Panc1 (cell line): ENCODE results near the gene ARL5C. TPM values are rescaled to one million over a fixed set of nuclear protein-coding genes. Genes with fewer than 3 reads are reported as not detected.

Experiments used
- ATAC-seq: fragments of 200-7000 bp; cut with Tn5 transposase; 2 replicates; pipeline ENCODE4 v1.9.1; 2020; ENCODE audit warnings: mild to moderate bottlenecking, moderate library complexity
- BruUV-seq: library from RNA; stranded (reverse); fragments of 400-500 nt; replicated peaks from 2 replicates; lab custom pipeline; 2021; lab: Mats Ljungman, UMichigan
- CTCF ChIA-PET: fragments of 300-600 bp; sonication (Branson Sonifier 250); formaldehyde crosslinking; loops from one replicate; lab custom pipeline; 2022; ENCODE audit warnings: antibody characterized with exemption; lab: Charles Lee
- POLR2A ChIA-PET: fragments of 300-600 bp; sonication (Branson Sonifier 250); formaldehyde crosslinking; loops from one replicate; lab custom pipeline; 2022; ENCODE audit warnings: antibody characterized with exemption; lab: Charles Lee
- DNase-seq: peaks from one replicate; pipeline ENCODE4 v3.0.0-alpha.2; 2010; ENCODE audit warnings: low read depth, low spot score
- H3K27ac ChIP-seq: 2 replicates; pipeline ENCODE4 v1.5.1; 2011; ENCODE audit warnings: mild to moderate bottlenecking, low read length, inconsistent platforms
- H3K27me3 ChIP-seq: fragments of 200-500 bp; sonication (Bioruptor generic); 2 replicates; pipeline ENCODE4 v1.6.0; 2014; ENCODE audit warnings: low read length, inconsistent platforms; ENCODE audit not compliant: control insufficient read depth, insufficient read depth
- H3K36me3 ChIP-seq: fragments of 200-500 bp; sonication (Bioruptor generic); 2 replicates; pipeline ENCODE4 v1.5.1; 2014; ENCODE audit warnings: inconsistent platforms, mild to moderate bottlenecking, low read length, moderate library complexity; ENCODE audit not compliant: control insufficient read depth, insufficient read depth
- H3K4me1 ChIP-seq: 2 replicates; pipeline ENCODE4 v1.5.1; 2011; ENCODE audit warnings: inconsistent platforms, mild to moderate bottlenecking, low read length, moderate library complexity; ENCODE audit not compliant: control insufficient read depth, insufficient read depth
- H3K4me3 ChIP-seq, 2 experiments: 2 replicates each; pipeline ENCODE4 v1.5.1; 2011 to 2012; ENCODE audit warnings: low read depth in 2 of 2, low read length in 2 of 2, mild to moderate bottlenecking in 2 of 2, inconsistent platforms in 1 of 2, moderate library complexity in 1 of 2
- H3K9me3 ChIP-seq: fragments of 200-500 bp; sonication (Bioruptor generic); 2 replicates; pipeline ENCODE4 v1.5.1; 2014; ENCODE audit warnings: low read depth, mild to moderate bottlenecking, inconsistent platforms, low read length, moderate library complexity; ENCODE audit not compliant: control insufficient read depth, insufficient read depth
- POLR2AphosphoS5 ChIP-seq: IDR thresholded peaks from 2 replicates; pipeline ENCODE4 v1.6.1; 2012; ENCODE audit warnings: mild to moderate bottlenecking, low read depth, low read length, moderate library complexity
- SIN3A ChIP-seq: IDR thresholded peaks from 2 replicates; pipeline ENCODE4 v1.6.1; 2012; ENCODE audit warnings: low read depth, mild to moderate bottlenecking, low read length, moderate library complexity, borderline replicate concordance; ENCODE audit not compliant: insufficient read depth
- TCF7L2 ChIP-seq: IDR thresholded peaks from 2 replicates; pipeline ENCODE4 v1.6.1; 2011; ENCODE audit warnings: mild to moderate bottlenecking, low read depth, low read length, inconsistent platforms
- in situ Hi-C: cut with HindIII; loops from 2 replicates; pipeline ENCODE4 v1.10.0; 2016; ENCODE audit warnings: low sequenced_read_pairs, low pct_unique_long_range_greater_than_20kb
- intact Hi-C: fragments of 100-400 bp; cut with micrococcal nuclease; formaldehyde crosslinking; loops from one replicate; pipeline ENCODE4 v1.10.0; 2022; ENCODE audit not compliant: unreplicated experiment
- total RNA-seq: library from RNA; stranded (reverse); gene quantifications from one replicate; pipeline ENCODE4 v1.2.1, GENCODE V29; 2021; ENCODE audit not compliant: unreplicated experiment
- TF ChIP-seq, protein P1 (sequence below), 2 experiments: IDR thresholded peaks; 2 replicates each; pipeline ENCODE4 v1.6.1; 2011 to 2012; ENCODE audit warnings: low read depth in 2 of 2, control low read depth in 1 of 2, low read length in 1 of 2, mild to moderate bottlenecking in 1 of 2, moderate library complexity in 1 of 2; ENCODE audit not compliant: insufficient read depth in 1 of 2
- TF ChIP-seq, protein P2 (sequence below): fragments of 450-650 bp; IDR thresholded peaks from 2 replicates; pipeline ENCODE4 v1.5.1; 2017; ENCODE audit warnings: mild to moderate bottlenecking

The ARL5C gene
- total RNA-seq, 1 experiment from 2014 or later, result not detected

DNA sequence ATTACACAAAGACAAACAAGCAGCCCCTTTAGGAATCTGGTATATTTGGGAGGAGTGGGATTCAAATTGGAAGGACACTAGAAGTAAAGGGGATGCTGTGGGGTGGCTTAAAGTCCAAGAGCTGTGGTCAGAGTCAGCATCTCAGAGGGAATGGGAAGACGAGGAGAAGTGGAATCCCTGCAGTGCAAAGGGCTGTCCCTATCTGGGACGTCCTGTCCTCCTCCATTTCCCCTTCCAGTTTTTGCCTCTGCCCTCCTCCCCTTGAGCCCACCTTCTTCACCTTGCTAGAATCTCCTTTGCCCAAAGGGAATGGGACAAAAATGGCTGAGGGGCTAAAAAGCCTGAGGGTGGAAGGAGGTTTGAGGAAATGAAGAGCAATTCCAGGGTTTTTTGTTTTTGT lies 10.3 kb downstream of the ARL5C start:
- intact Hi-C loops, result loop anchor here (10.0 kb wide), 1 partner anchor 81 kb away; no protein-coding TSS in a partner anchor

DNA sequence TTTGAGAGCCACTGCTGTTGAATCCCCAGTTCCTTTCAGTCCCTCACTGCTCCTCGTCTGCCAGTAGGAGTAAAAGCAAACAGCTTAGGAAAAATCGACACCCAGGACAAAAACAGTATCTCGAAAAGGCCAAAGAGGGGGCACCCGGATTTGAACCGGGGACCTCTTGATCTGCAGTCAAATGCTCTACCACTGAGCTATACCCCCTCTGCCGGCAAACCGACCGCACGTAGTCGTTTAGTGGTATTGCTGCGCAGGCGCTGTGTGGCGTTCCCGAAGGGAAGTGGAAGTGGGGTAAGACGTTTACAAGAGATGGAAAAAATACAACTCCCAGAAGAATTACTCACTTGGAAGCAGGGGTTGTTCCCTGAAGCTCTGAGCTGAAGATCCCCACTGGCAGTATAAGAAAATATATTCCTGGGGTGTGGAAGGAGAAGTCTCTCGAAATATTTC lies 12.3 kb downstream of the ARL5C start:
- H3K4me1 ChIP-seq, result peaks cover 5% of the 10 kb centered on the region; the same call in 1 of the 2 replicates
- DNase-seq (peak; percentile 70), ATAC-seq (peak; percentile 78)
- H3K36me3 ChIP-seq, result no peaks in the 10 kb centered on the region
- no TSS peak for BruUV-seq
- in situ Hi-C loops (no loop called here), intact Hi-C loops (loop anchor here (5.0 to 10.0 kb wide), 2 partner anchors 79 to 171 kb away; no protein-coding TSS in a partner anchor)
- H3K9me3 ChIP-seq, result no peaks in the 10 kb centered on the region
- TF ChIP-seq, protein P1, sequence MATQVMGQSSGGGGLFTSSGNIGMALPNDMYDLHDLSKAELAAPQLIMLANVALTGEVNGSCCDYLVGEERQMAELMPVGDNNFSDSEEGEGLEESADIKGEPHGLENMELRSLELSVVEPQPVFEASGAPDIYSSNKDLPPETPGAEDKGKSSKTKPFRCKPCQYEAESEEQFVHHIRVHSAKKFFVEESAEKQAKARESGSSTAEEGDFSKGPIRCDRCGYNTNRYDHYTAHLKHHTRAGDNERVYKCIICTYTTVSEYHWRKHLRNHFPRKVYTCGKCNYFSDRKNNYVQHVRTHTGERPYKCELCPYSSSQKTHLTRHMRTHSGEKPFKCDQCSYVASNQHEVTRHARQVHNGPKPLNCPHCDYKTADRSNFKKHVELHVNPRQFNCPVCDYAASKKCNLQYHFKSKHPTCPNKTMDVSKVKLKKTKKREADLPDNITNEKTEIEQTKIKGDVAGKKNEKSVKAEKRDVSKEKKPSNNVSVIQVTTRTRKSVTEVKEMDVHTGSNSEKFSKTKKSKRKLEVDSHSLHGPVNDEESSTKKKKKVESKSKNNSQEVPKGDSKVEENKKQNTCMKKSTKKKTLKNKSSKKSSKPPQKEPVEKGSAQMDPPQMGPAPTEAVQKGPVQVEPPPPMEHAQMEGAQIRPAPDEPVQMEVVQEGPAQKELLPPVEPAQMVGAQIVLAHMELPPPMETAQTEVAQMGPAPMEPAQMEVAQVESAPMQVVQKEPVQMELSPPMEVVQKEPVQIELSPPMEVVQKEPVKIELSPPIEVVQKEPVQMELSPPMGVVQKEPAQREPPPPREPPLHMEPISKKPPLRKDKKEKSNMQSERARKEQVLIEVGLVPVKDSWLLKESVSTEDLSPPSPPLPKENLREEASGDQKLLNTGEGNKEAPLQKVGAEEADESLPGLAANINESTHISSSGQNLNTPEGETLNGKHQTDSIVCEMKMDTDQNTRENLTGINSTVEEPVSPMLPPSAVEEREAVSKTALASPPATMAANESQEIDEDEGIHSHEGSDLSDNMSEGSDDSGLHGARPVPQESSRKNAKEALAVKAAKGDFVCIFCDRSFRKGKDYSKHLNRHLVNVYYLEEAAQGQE (IDR thresholded peaks at IDR 0.05; ENCODE audit: insufficient read depth in 1 of 2, low read depth in 2 of 2, low read length in 1 of 2), result no peak
- TF ChIP-seq, protein P2, sequence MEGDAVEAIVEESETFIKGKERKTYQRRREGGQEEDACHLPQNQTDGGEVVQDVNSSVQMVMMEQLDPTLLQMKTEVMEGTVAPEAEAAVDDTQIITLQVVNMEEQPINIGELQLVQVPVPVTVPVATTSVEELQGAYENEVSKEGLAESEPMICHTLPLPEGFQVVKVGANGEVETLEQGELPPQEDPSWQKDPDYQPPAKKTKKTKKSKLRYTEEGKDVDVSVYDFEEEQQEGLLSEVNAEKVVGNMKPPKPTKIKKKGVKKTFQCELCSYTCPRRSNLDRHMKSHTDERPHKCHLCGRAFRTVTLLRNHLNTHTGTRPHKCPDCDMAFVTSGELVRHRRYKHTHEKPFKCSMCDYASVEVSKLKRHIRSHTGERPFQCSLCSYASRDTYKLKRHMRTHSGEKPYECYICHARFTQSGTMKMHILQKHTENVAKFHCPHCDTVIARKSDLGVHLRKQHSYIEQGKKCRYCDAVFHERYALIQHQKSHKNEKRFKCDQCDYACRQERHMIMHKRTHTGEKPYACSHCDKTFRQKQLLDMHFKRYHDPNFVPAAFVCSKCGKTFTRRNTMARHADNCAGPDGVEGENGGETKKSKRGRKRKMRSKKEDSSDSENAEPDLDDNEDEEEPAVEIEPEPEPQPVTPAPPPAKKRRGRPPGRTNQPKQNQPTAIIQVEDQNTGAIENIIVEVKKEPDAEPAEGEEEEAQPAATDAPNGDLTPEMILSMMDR, result no peak
- no peak for TF ChIP-seq TCF7L2
- no peak; the same call in 1 of the 2 replicates for TF ChIP-seq SIN3A
- no peak for TF ChIP-seq POLR2AphosphoS5
- ChIA-PET CTCF (interaction anchor here (0.6 to 4.2 kb wide), 10 partner anchors 9 to 292 kb away, joined by 3 to 47 read pairs (median 4); no protein-coding TSS in a partner anchor), POLR2A (interaction anchor here (0.6 kb wide), 3 partner anchors 35 to 277 kb away, joined by 3 to 8 read pairs (median 6); no protein-coding TSS in a partner anchor)
- peak overlapping the region; percentile 84 to 92 for H3K4me3 ChIP-seq
- H3K27me3 ChIP-seq, result no peaks in the 10 kb centered on the region
- peak overlapping the region; percentile 72 for H3K27ac ChIP-seq

More for the DNA sequence above, 10.3 kb downstream of the ARL5C start:
- ATAC-seq (no peak), DNase-seq (no peak)
- no TSS peak for BruUV-seq
- no peak for TF ChIP-seq TCF7L2
- TF ChIP-seq, protein P1 (IDR thresholded peaks at IDR 0.05; ENCODE audit: insufficient read depth in 1 of 2, low read depth in 2 of 2, low read length in 1 of 2), result no peak
- ChIA-PET POLR2A (no interaction called here), CTCF (interaction anchor here (0.6 kb wide), 1 partner anchor 93 kb away, joined by 3 read pairs; no protein-coding TSS in a partner anchor)
- H3K27me3 ChIP-seq, result no peaks in the 10 kb centered on the region
- no peaks in the 10 kb centered on the region for H3K36me3 ChIP-seq
- peaks cover 5% of the 10 kb centered on the region; the same call in 1 of the 2 replicates for H3K4me1 ChIP-seq
- in situ Hi-C loops, result no loop called here
- no peak overlapping the region for H3K27ac ChIP-seq
- H3K9me3 ChIP-seq, result no peaks in the 10 kb centered on the region
- peak overlapping the region; percentile 84 to 92 for H3K4me3 ChIP-seq
